IPS-18a (cell line): ENCODE data around the gene UTY.

Experiments
- H3K27ac ChIP-seq: one replicate; pipeline ENCODE4 v1.5.1; 2013; ENCODE audit warnings: low read length
- H3K27me3 ChIP-seq: one replicate; pipeline ENCODE4 v1.6.1; 2013; ENCODE audit warnings: mild to moderate bottlenecking, low read length; ENCODE audit not compliant: control insufficient read depth, insufficient read depth
- H3K36me3 ChIP-seq: one replicate; pipeline ENCODE4 v1.6.1; 2013; ENCODE audit warnings: low read depth, low read length; ENCODE audit not compliant: control insufficient read depth
- H3K4me1 ChIP-seq: one replicate; pipeline ENCODE4 v1.6.1; 2013; ENCODE audit warnings: low read depth, low read length; ENCODE audit not compliant: control insufficient read depth
- H3K4me3 ChIP-seq: one replicate; pipeline ENCODE4 v1.5.1; 2013; ENCODE audit warnings: low read length
- H3K9ac ChIP-seq: one replicate; pipeline ENCODE4 v1.6.1; 2013; ENCODE audit warnings: mild to moderate bottlenecking, low read length, moderate library complexity
- H3K9me3 ChIP-seq: one replicate; pipeline ENCODE4 v1.6.1; 2013; ENCODE audit warnings: low read depth, low read length; ENCODE audit not compliant: control insufficient read depth

UTY gene

DNA sequence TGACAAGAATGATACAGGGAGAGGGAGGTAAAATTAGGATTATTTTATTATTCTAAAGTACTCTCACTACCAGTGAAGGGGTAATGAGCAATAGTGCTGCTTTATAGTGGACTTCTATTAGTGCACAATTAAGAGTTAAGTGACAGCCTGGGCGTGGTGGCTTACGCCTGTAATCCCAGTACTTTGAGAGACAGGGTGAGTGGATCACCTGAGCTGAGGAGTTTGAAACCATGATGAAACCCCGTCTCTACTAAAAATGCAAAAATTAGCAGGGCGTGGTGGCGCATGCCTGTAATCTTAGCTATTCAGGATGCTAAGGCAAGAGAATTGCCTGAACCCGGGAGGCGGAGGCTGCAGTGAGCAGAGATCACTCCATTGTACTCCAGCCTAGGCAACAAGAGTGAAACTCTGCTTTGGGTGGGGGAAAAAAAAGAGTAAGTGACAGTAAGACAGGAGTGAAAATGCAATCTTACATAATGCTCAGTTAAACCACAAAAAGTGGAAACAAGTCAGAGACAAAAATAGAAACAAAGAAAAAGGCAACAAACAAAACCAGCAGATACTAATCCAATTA is 98.6 kb downstream of the UTY start:
- Histone ChIP-seq H3K36me3 (no peaks in the 10 kb centered on the region), H3K27ac (no peak overlapping the region), H3K4me1 (no peaks in the 10 kb centered on the region), H3K9me3 (no peaks in the 10 kb centered on the region), H3K4me3 (no peak overlapping the region), H3K27me3 (no peaks in the 10 kb centered on the region), H3K9ac (no peak overlapping the region)

DNA sequence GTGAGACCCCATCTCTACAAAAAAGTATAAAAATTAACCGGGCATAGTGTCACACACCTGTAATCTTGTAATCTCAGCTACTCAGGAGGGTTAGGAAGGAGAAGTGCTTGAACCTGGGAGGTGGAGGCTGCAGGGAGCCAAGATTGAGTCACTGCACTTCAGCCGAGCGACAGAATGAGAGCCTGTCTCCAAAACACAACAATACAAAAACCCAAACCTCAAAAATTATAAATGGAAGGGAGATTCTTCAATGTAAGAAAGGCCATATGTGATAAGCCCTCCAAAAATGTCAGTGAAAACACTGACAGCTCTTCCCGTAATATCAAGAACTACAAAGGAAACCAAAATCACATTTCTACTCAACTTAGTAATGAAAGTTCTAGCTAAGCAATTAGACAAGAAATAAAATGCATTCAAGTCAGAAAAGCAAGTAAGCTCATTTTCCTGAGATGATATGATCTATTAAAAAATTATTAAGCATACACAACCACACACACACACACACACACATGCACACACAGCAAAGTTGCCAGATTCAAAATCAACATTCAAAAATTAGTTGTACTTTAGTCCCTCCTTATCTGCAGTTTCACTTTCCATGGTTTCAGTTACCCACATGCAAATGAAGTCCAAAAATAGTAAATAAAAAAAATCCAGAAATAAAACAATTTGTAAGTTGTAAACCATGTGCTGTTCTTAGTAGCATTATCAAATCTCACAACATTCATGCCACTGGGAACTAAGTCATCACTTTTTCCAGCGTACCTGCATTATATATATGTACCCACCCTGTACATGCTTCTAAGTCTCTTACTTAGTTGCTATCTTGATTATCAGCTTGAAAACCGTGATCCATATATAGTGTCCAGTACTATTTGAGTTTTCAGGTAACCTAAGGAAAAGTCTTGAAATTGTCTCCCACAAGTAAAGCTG is 108.7 kb downstream of the UTY start:
- Histone ChIP-seq H3K9me3 (no peaks in the 10 kb centered on the region), H3K4me1 (no peaks in the 10 kb centered on the region), H3K36me3 (no peaks in the 10 kb centered on the region), H3K9ac (no peak overlapping the region), H3K27me3 (no peaks in the 10 kb centered on the region), H3K27ac (no peak overlapping the region), H3K4me3 (no peak overlapping the region)

DNA sequence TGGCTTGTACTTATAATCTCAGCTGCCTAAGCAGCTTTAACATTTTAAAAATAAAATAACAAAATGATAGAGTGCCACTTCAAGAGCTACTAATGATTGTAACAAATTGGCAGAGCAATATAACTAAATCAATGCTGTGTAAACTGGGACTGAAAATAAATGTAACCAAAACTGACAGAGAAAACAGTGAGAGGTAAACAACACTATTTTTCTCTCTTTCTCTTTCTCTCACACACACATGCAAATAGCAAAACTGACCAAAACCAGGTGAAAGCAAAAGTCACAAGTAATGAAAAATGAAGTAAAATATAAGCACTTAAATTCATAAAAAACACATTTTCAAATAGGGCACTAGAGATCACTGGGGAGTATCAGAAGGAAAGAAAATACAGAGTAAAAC is 109.6 kb downstream of the UTY start:
- no peaks in the 10 kb centered on the region for H3K27me3 ChIP-seq
- H3K9ac ChIP-seq, result no peak overlapping the region
- H3K27ac ChIP-seq, result no peak overlapping the region
- H3K4me3 ChIP-seq, result no peak overlapping the region
- no peaks in the 10 kb centered on the region for H3K9me3 ChIP-seq
- H3K36me3 ChIP-seq, result no peaks in the 10 kb centered on the region
- no peaks in the 10 kb centered on the region for H3K4me1 ChIP-seq

DNA sequence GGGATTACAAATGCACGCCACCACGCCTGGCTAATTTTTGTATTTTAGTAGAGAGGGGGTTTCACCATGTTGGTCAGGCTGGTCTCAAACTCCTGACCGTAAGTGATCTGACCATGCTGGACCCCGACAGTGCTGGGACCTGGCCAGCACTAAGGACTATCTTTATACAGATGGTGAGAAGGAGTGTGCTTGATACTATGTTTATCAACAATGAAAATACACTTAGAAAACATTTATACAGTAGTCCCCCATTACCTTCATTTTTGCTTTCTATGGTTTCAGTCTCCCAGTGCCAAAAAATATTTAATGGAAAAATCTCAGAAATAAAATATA is 111.4 kb downstream of the UTY start:
- H3K4me1 ChIP-seq, result no peaks in the 10 kb centered on the region
- no peak overlapping the region for H3K4me3 ChIP-seq
- H3K27ac ChIP-seq, result no peak overlapping the region
- H3K27me3 ChIP-seq, result no peaks in the 10 kb centered on the region
- no peak overlapping the region for H3K9ac ChIP-seq
- H3K36me3 ChIP-seq, result no peaks in the 10 kb centered on the region
- no peaks in the 10 kb centered on the region for H3K9me3 ChIP-seq

DNA sequence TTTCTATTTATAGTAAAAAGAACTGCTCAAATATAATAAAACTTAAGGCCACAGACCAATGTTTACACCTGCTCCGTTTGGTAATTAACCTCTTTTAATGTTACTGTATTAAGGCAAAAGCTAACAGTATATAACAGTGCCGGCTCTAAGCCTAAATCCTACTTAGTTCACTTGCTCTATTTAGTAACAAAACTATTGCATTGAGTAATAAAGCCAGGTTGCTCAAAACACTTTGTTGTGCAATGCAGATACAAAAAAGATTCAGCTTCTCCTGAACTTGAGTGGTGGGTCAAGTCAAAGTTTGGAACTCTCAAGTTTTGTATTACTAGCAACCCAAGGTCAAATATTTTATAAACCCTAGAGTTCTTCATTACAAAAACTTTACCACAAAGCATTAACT is 116.2 kb downstream of the UTY start:
- Histone ChIP-seq H3K27me3 (no peaks in the 10 kb centered on the region), H3K9me3 (no peaks in the 10 kb centered on the region), H3K36me3 (no peaks in the 10 kb centered on the region), H3K4me1 (no peaks in the 10 kb centered on the region), H3K9ac (no peak overlapping the region), H3K4me3 (no peak overlapping the region), H3K27ac (no peak overlapping the region)

DNA sequence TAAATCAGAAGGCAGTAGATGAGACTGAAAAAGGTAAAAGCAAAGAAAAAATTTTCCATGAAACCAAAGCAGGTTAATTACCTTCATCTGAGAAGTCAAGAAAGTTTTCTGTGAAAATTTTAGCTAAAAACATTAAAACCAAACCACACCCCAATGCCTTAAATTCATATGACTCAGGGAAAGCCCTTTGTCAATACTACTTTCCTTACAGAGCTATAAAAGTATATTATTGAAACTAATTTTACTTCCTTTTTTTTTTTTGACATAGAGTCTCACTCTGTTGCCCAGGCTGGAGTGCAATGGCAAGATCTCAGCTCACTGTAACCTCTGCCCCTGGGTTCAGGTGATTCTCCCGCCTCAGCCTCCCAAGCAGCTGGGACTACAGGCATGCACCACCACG is 117.2 kb downstream of the UTY start:
- no peak overlapping the region for H3K9ac ChIP-seq
- no peaks in the 10 kb centered on the region for H3K36me3 ChIP-seq
- no peak overlapping the region for H3K4me3 ChIP-seq
- no peaks in the 10 kb centered on the region for H3K9me3 ChIP-seq
- H3K27ac ChIP-seq, result no peak overlapping the region
- no peaks in the 10 kb centered on the region for H3K4me1 ChIP-seq
- no peaks in the 10 kb centered on the region for H3K27me3 ChIP-seq

DNA sequence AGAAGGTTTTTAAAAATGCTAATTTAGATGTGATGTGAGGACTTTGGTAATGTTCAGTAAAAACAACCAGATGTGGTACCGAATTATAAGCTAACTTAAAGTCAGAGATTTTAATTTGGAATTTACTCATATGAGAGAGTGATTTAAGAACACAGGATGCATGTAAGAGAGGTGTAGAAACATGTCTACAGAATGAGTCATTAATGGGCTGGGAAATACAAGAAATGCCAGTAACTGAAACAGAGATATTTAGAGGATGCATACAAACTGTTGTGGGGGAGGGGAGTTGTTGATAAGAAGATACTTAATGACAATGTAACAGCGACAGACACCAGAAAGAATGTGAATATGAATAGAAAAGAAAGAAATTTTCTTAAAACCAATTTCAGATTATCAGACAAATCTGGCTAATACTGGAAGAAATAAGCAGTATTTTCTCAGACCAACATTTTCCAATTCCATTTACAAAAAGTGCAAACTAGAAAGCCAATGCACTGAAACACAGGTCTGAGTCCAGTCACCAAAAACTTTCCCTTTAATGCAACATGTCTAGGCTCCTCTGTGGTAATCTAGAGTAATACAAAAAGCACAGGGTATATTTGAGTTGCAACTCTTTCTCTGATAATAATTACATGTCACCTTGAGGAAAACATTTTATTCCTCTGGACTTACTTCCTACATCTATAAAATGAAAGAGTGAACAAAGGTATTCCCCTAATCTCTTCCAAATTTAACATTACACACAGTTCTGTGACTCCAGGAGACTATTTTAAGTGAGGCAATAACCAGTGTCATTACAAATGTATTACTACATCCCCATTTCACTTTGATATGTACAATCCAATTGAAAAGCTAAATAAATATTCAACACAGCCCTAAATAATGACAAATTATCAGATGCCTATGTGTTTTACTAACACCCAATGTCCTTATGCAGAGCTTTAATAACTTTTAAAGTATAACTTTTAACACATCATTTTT is 117.9 kb downstream of the UTY start:
- no peaks in the 10 kb centered on the region for H3K4me1 ChIP-seq
- H3K4me3 ChIP-seq, result no peak overlapping the region

DNA sequence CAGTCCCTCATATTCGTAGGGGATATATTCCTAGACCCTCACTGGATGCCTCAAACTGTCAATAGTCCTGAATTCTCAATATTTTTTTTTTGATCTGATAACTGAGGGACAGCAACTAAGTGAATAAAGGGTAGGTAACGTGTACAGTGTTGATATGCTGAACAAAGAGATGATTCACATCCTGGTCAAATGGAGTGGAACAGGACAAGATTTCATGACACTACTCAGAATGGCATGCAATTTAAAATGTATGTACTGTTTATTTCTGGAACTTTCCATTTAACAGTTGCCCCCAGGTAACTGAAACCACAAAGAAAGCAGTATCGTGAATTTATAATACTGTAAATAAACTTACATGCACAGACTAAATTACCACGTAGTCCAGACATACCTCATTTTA is 128.4 kb downstream of the UTY start:
- no peaks in the 10 kb centered on the region for H3K9me3 ChIP-seq
- H3K27me3 ChIP-seq, result no peaks in the 10 kb centered on the region
- H3K36me3 ChIP-seq, result no peaks in the 10 kb centered on the region
- H3K27ac ChIP-seq, result no peak overlapping the region
- H3K4me3 ChIP-seq, result no peak overlapping the region
- no peak overlapping the region for H3K9ac ChIP-seq
- no peaks in the 10 kb centered on the region for H3K4me1 ChIP-seq

More for the DNA sequence above, 117.9 kb downstream of the UTY start:
- Histone ChIP-seq H3K9me3 (no peaks in the 10 kb centered on the region), H3K27ac (no peak overlapping the region), H3K27me3 (no peaks in the 10 kb centered on the region), H3K9ac (no peak overlapping the region), H3K36me3 (no peaks in the 10 kb centered on the region)

DNA sequence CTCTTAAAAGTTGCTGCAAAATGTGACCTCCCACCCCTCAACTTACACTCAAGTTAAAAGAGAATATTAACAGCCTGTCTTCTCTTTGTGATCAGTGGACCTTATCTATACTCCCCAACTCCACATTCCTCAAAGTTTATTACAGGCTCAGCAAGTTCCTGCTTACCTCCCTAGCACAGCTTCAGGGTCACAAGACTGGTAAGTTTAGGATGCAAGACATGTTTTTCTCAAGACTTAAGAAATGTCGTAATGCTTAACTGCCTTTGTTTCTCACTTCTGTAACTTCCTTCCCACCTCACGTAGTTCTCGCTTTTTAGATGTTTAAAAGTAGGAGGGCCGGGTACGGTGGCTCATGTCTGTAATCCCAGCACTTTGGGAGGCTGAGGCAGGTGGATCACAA is 132.7 kb downstream of the UTY start:
- Histone ChIP-seq H3K9me3 (no peaks in the 10 kb centered on the region), H3K27me3 (no peaks in the 10 kb centered on the region), H3K4me1 (no peaks in the 10 kb centered on the region), H3K36me3 (no peaks in the 10 kb centered on the region), H3K4me3 (no peak overlapping the region), H3K9ac (no peak overlapping the region), H3K27ac (no peak overlapping the region)

DNA sequence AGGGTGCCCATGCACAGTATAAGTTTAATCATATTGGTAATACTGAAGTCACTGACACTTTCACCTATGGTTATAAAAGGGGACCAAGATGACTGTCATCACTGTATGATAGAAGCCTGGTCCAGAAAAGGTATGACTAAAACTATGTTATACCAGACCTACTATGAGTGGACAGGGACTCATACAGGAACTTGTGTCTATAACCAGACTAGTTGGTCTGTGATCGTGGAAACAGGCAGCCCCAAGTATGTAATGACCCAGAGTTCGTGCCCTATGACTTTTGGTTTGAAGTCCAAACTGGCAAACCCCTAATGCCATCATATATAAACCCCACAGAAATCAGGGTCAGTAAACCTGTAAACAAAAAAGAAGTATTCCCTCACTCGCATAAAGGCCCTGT is 134.3 kb downstream of the UTY start:
- Histone ChIP-seq H3K9me3 (no peaks in the 10 kb centered on the region), H3K9ac (no peak overlapping the region), H3K36me3 (no peaks in the 10 kb centered on the region), H3K4me3 (no peak overlapping the region), H3K27ac (no peak overlapping the region), H3K27me3 (no peaks in the 10 kb centered on the region), H3K4me1 (no peaks in the 10 kb centered on the region)

DNA sequence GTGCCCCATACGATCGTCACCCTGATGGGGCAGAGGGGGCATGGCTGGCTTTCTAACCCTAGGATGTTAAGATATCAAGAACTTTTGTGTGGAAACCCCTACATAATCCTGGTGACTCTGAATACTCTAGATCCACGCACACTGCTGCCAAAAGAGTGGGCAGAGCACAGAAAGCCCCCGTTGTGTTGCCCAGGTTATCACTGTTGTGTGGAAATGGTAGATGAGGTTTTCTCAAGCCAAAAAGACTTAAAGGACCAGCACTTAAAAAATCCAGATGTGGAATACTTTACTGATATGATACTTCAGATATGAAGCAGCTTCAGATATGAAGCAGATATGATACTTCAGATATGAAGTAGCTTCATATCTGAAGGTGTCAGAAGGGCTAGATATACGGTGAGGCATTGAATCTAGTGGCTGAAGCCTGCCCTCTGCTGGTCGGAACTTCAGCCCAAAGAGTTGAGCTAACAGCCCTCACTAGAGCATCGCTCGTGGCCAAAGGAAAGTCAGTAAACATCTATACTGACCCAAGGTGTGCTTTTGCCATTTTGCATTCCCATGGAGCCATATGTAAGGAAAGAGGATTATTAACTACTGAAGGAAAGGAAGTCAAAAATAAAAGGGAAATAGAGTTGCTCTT is 136.4 kb downstream of the UTY start:
- Histone ChIP-seq H3K27me3 (no peaks in the 10 kb centered on the region), H3K9me3 (no peaks in the 10 kb centered on the region), H3K27ac (no peak overlapping the region), H3K4me1 (no peaks in the 10 kb centered on the region), H3K36me3 (no peaks in the 10 kb centered on the region), H3K9ac (no peak overlapping the region), H3K4me3 (no peak overlapping the region)
